Lung (tissue), 12 donors: ENCODE data around the gene DNAJB6. TPM values are rescaled to one million over a fixed set of nuclear protein-coding genes. Genes with fewer than 3 reads are reported as not detected.

Experiments used
- ATAC-seq: fragments of 200-7000 bp; cut with Tn5 transposase; one replicate; pipeline ENCODE4 v1.9.1; 2020; ENCODE audit warnings: moderate number of reproducible peaks; ENCODE audit not compliant: insufficient read depth, low FRiP score
- DNase-seq, 3 donors: peaks; one replicate each; pipeline ENCODE4 v3.0.0-alpha.2; 2013 to 2017
- H3K27ac ChIP-seq, 2 donors: one replicate each; pipeline ENCODE4 v1.5.1; 2013; ENCODE audit warnings: mild to moderate bottlenecking in 2 of 2, moderate library complexity in 2 of 2, control low read depth in 1 of 2, inconsistent platforms in 1 of 2, low read depth in 1 of 2, low read length in 1 of 2
- H3K27me3 ChIP-seq, 3 donors: one replicate each; pipeline ENCODE4 v1.5.1; 2013; ENCODE audit warnings: low read length in 2 of 3; ENCODE audit not compliant: control insufficient read depth in 3 of 3, insufficient read depth in 3 of 3
- H3K36me3 ChIP-seq, 4 donors: one replicate each; pipeline ENCODE4 v1.5.1; 2013; ENCODE audit warnings: low read length in 4 of 4, mild to moderate bottlenecking in 1 of 4, moderate library complexity in 1 of 4; ENCODE audit not compliant: control insufficient read depth in 4 of 4, insufficient read depth in 4 of 4
- H3K4me1 ChIP-seq, 5 donors: one replicate each; pipeline ENCODE4 v1.5.1; 2013; ENCODE audit warnings: low read length in 5 of 5, mild to moderate bottlenecking in 2 of 5, moderate library complexity in 1 of 5; ENCODE audit not compliant: control insufficient read depth in 5 of 5, insufficient read depth in 5 of 5
- H3K4me3 ChIP-seq: one replicate; pipeline ENCODE4 v1.5.1; 2013; ENCODE audit warnings: mild to moderate bottlenecking, control low read depth, moderate library complexity
- H3K9ac ChIP-seq, 2 donors: one replicate each; pipeline ENCODE4 v1.5.1; 2013; ENCODE audit warnings: low read length in 2 of 2, control low read depth in 1 of 2; ENCODE audit not compliant: insufficient read depth in 1 of 2
- H3K9me3 ChIP-seq, 4 donors: one replicate each; pipeline ENCODE4 v1.5.1; 2013; ENCODE audit warnings: low read length in 3 of 4, mild to moderate bottlenecking in 1 of 4, moderate library complexity in 1 of 4; ENCODE audit not compliant: control insufficient read depth in 4 of 4, insufficient read depth in 3 of 4
- CTCF ChIP-seq: IDR thresholded peaks from 2 replicates; pipeline ENCODE4 v1.5.1; 2012; ENCODE audit warnings: mild to moderate bottlenecking; ENCODE audit errors: control extremely low read depth, extremely low read depth
- WGBS, 2 donors: extraction: QIAGEN DNeasy Blood & Tissue Kit; methylation state at CpG; one replicate each; pipeline ENCODE4 v1.1.7; 2013; 5-methylcytosine and 5-hydroxymethylcytosine counted together
- polyA plus RNA-seq, 2 donors: library from polyadenylated mRNA; stranded (reverse); fragments of 200-250 nt; gene quantifications; one replicate each; pipeline ENCODE4 v1.2.1, GENCODE V29; 2013
- total RNA-seq, 2 donors: library from RNA; depleted of rRNA in 1 of 2; stranded (reverse); fragments of >200 nt in 1 of 2; gene quantifications; one replicate each; pipeline ENCODE4 v1.2.1, GENCODE V29; 2014 to 2021
- donor health status: control.
- donor health status: control.
- donor health status: Bipolar disorder and iron deficiency.
- donor health status: healthy.
- donor health status: DM: yes; HTN: yes; CAD: no.

The DNAJB6 gene
- total and polyA plus RNA-seq, 4 donors, result 58.1 to 117 (median 83.0) TPM

- H3K4me3 ChIP-seq, result no peak overlapping the region
- H3K9ac ChIP-seq, result no peak overlapping the region
- H3K36me3 ChIP-seq, result peaks cover 10 to 26% (median 19%) of the 10 kb centered on the region in 4 donors
- no peaks in the 10 kb centered on the region for H3K27me3 ChIP-seq
- DNase-seq, result peak; percentile 76 to 82 (median 78)
- peak; percentile 76 for ATAC-seq
- 43 to 47% methylated on average over 23 of the region's 23 CpGs for WGBS, 2 donors
- peaks cover 0 to 9% (median 0%) of the 10 kb centered on the region in 5 donors for H3K4me1 ChIP-seq
- peak overlapping the region in 1 of 2 donors; percentile 63 for H3K27ac ChIP-seq
- no peaks in the 10 kb centered on the region for H3K9me3 ChIP-seq
- peak; percentile 62 for TF ChIP-seq CTCF
Observed at GRCh38 chr7:157386979-157387800, 50.4 kb downstream of the DNAJB6 start.

- no peak for TF ChIP-seq CTCF
- no peaks in the 10 kb centered on the region for H3K9me3 ChIP-seq
- 71 to 89% methylated on average over 5 of the region's 5 CpGs for WGBS, 2 donors
- DNase-seq (no peak), ATAC-seq (no peak)
- no peak overlapping the region for H3K27ac ChIP-seq
- H3K9ac ChIP-seq, result no peak overlapping the region
- no peak overlapping the region for H3K4me3 ChIP-seq
- peaks cover 0 to 9% (median 0%) of the 10 kb centered on the region in 5 donors for H3K4me1 ChIP-seq
- H3K36me3 ChIP-seq, result peaks cover 5 to 21% (median 12%) of the 10 kb centered on the region in 4 donors
- no peaks in the 10 kb centered on the region for H3K27me3 ChIP-seq
Observed at GRCh38 chr7:157388301-157388700, 51.5 kb downstream of the DNAJB6 start.

- Histone ChIP-seq H3K9ac (no peak overlapping the region), H3K4me1 (peaks cover 0 to 7% (median 0%) of the 10 kb centered on the region in 5 donors), H3K27ac (peak overlapping the region in 1 of 2 donors; percentile 67), H3K27me3 (no peaks in the 10 kb centered on the region), H3K4me3 (no peak overlapping the region), H3K36me3 (peaks cover 0 to 17% (median 3%) of the 10 kb centered on the region in 4 donors), H3K9me3 (no peaks in the 10 kb centered on the region)
- ATAC-seq, result no peak
- WGBS, 2 donors, result 42 to 66% methylated on average over 19 of the region's 19 CpGs
- no peak for TF ChIP-seq CTCF
- DNase-seq, result no peak
Observed at GRCh38 chr7:157389951-157390730, 53.3 kb downstream of the DNAJB6 start.
